Stimulated activated CD4-positive, alpha-beta T cell treated with anti-CD3 and anti-CD28 coated beads, Interleukin-15, amount 100 ng/mL, for 48 hours (primary cell): Measurements from ENCODE around the gene KRTAP12-3.
"Not testable (repeated sequence)": the region's sequence is repeated elsewhere in the genome, so short reads cannot be mapped to it uniquely, and the experiment has no call there.

ENCODE experiments used
- DNase-seq, 2 donors: peaks; one replicate each; pipeline ENCODE4 v3.0.0-alpha.2; 2020; ENCODE audit warnings: low read depth in 2 of 2

The KRTAP12-3 gene

GRCh38 chr21:44685050-44685449 is 27.3 kb downstream of the KRTAP12-3 start:
- not testable (repeated sequence) for DNase-seq

DNA sequence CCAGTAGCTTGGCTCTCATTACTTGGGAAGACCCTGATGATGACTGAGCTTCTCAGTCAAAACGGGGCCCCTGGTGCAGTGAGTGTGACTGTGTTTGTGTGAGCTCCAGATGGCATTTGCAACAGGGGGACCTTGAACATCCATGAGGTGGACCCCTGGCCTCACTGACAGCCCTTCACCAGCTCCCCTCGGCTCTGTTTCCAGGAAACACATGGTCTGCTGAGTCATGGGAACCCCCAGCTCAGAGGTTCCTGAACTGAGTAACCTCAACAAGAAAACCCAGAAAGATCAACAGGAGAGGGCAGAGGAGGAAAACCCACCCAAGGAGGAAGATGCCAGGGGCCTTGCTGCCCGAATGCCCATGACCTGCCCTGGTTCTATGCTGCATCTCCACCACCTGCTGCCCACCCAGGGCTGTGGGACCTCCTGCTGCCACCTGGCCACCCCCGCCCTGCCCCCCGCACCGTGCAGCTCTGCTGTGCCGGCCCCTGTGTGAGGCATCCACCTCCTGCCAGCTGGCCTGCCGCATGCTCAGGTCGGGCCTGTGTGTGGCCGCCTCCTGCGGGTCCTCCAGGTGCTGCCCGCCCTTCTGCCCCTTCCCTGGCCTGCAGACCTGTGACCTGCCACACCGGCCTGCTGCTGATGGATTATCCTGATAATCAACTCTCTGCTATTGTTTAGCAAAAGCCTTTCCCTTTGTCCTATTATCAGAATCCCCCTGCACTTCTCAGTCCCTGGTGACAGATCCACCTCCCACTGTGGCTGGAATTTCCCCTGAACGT is 28.5 kb downstream of the KRTAP12-3 start:
- no peak for DNase-seq

DNA sequence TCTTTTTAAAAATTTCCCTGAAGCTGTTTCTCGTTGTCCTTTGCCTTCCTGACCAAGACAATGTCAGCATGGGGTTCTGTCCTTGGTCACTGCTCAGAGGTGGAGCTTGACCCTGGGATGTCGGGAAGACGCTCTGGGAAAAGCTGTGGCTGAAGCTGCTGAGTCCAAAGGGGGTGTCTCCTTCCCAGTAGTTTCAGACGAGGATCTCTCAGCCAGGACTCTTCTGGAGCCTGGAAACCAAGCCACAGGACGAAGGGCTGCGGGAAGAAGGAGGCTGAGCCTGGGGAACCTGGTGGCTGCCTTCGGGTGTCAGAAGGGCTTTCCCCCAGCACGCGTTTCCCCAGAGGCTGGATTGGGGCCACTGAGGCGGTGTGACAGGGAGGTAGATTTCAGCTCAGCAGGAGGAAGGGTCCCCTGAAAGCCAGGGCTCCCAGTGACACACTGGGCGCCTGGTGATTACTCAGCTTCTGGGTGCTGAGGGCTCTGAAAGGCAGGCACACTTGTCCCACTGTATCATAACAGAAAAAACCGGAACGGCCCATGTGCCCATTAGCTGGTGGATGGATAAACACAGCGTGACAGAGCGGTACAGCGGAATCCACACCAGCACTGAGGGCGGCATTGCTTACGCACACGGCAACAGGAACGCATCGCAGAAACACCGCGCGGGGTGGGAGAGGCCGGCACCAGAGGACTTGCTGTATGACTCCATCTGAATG is 29.3 kb downstream of the KRTAP12-3 start:
- no peak for DNase-seq

GRCh38 chr21:44687671-44688070 is 29.9 kb downstream of the KRTAP12-3 start:
- DNase-seq, result no peak

- DNase-seq, result not testable (repeated sequence)
These were observed 32.0 kb downstream of the KRTAP12-3 start for GRCh38 chr21:44689740-44690139.

- DNase-seq, result no peak
These were observed 34.0 kb downstream of the KRTAP12-3 start for GRCh38 chr21:44691686-44692085.

DNA sequence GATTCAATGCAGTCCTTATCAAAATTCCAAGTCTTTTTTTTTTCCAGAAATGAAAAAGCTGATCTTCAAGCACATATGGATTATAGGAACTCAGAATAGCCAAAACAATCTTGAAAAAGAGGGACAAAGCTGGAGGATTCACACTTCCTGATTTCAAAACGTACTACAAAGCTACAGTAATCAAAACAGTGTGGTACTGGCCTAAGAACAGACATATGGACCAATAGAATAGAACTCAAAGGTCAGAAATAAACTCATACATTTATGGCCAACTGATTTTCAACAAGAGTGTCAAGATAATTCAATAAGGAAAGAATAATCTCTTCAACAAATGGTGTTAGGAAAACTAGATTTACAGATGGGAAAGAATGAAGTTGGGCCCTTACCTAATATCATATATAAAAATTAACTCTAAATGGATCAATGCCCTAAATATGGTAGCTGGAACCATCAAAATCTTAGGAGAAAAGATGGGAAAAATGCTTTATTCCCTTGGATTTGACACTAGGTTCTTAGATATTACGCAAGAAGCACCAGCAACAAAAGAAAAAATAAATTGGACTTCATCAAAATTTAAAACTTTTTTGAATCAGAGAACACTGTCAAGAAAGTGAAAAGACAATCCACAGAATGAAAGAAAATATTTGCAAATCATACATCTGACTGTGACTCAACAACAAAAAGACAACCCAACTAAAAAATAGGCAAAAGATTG is 35.2 kb downstream of the KRTAP12-3 start:
- no peak for DNase-seq

DNA sequence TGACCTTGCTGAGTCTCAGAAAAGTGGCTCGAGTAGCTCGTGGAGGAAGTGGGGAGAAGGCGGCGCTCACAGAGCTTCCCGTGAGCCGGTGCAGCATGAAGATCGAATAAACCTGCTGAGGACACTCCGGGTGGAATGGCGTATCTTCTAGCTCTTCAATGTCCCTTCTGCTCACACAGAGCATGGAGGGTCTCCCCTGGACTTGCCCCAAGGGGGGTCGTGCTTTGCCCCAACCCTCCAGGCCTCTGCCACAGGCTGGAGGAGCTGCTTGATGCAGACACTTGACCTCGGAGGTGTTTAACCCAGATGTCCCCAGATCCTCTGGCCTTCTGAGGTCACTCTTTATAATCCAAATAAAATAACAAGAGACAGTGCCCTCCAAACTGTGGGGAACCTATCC is 37.0 kb downstream of the KRTAP12-3 start:
- no peak for DNase-seq

DNA sequence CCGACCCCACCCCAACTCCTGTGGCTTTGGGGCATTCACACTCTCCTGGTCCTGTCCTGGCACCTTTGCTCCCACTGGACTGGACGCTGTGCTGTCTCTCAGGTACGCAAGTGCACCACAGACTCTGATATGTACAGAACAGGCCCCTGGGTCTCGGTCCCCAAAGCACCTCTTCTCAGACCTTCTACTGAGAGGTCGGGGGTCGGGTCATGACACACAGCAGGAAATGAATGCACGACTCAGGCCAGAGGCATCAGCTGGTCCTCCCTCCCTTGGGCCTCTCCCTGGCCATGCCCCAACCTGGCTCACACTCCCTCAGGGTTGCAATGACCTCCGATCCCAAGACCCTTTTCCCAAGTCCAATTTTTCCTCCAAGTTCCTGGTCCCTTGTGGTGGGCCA is 37.5 kb downstream of the KRTAP12-3 start:
- no peak for DNase-seq

DNA sequence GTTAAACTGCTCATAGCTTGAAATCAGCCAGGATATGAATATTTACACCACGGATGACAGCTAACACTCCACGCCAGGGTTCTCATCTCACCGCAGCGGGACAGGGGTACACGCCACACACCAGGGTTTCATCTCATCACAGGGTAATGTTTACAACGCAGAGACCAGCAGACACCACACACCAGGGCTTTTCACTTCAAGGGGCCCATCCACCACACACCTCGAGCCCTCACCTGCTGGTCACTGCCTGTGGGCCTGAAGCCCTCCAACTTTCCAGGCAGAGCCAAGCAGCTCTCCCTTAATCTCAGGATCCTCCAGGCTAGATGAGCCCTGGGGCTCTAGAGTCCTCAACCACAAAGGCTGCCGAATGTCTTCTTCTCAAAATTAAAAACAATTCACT is 37.9 kb downstream of the KRTAP12-3 start:
- DNase-seq, result no peak

DNA sequence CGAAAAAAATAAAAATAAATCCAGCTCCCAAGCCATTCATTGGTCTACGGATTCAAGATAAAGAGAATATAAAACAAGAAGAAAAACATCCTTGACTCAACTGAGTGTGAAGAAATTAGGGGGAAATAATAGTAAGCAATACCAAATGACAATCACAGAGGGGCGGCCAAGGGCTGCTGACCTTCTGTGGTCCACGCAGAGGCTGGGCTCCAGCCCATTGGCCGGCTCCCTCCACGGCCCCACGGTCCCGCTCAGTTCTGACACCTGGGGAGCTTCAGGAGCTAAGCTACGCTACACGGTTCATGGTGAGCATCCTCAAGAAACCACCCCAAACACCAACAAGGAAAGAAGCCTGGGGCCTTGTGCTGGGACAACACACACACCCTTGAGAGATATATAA is 38.8 kb downstream of the KRTAP12-3 start:
- no peak for DNase-seq

DNA sequence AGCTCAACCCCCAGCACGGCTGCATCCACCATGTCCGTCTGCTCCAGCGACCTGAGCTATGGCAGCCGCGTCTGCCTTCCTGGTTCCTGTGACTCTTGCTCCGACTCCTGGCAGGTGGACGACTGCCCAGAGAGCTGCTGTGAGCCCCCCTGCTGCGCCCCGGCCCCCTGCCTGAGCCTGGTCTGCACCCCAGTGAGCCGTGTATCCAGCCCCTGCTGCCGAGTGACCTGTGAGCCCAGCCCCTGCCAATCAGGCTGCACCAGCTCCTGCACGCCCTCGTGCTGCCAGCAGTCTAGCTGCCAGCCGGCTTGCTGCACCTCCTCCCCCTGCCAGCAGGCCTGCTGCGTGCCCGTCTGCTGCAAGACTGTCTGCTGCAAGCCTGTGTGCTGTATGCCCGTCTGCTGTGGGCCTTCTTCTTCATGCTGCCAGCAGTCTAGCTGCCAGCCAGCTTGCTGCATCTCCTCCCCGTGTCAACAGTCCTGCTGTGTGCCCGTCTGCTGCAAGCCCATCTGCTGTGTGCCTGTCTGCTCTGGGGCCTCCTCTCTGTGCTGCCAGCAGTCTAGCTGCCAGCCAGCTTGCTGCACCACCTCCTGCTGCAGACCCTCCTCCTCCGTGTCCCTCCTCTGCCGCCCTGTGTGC is 39.6 kb downstream of the KRTAP12-3 start, which contains the start of gene KRTAP10-12:
TSS of gene KRTAP10-12 (plus strand) at position 1 of the 639 bp plus-strand sequence. CDS start at position 31, 30 bp downstream.
- DNase-seq, result not testable (repeated sequence)

DNA sequence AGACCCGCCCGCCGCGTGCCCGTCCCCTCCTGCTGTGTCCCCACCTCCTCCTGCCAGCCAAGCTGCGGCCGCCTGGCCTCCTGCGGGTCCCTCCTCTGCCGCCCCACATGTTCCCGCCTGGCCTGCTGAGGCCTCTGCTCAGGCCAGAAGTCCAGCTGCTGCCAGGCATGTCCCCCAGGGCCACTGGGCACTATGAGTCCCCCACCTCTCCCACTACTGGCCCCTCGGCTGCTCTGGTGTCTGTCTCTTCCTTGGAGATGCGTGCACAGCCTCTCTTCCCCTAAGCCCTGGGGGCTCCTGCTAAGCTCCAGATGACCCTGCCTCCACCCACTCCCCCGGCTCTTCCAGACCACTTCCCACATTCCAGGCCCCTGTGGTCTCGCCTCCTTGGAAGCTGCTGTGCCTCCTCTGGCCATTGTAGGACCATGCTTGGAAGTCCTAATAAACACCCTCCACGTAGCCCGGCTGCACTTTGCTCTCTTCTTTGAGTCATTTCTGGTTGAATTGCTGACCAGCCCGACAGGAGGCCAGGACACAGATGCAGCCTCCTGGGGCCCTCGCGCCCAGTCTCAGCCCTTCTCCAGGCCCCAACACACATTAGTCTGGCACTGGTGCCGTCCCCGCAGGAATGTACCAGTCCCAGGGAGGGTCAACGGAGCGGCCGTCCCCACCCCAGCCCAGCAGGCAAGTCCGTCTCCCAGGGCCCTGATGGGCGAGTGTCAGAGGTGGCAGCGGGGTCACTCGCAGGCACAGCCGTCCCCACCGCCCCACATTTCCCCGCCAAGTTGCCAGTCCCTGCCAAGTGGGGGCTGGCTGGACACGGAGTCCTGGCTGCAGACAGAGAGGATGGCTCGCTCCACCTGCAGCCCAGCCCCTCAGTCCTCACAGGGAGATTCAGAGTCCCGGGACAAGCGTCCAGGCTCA is 40.3 kb downstream of the KRTAP12-3 start:
- no peak for DNase-seq

- DNase-seq, result no peak
These were observed 41.8 kb downstream of the KRTAP12-3 start for GRCh38 chr21:44699502-44700001.

GRCh38 chr21:44700101-44701022 is 42.6 kb downstream of the KRTAP12-3 start:
- DNase-seq, result no peak

- DNase-seq, result no peak
These were observed 43.3 kb downstream of the KRTAP12-3 start for GRCh38 chr21:44701023-44701400.

DNA sequence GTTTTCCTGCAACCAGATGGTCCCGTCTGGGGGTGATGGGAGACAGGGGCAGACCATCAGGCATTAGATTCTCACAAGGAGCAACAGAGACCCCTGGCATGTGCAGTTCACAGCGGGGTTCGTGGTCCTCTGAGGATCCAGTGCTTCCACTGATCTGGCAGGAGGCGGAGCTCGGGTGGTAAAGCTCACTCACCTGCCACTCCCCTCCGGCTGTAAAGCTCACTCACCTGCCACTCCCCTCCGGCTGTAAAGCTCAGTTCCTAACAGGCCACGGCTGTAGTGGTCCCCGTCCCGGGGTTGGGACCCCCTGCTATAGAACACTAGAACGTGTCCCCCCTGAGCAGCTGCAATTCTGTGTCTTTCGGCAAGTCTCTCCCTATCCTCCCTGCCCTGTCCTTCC is 43.8 kb downstream of the KRTAP12-3 start:
- no peak for DNase-seq

DNA sequence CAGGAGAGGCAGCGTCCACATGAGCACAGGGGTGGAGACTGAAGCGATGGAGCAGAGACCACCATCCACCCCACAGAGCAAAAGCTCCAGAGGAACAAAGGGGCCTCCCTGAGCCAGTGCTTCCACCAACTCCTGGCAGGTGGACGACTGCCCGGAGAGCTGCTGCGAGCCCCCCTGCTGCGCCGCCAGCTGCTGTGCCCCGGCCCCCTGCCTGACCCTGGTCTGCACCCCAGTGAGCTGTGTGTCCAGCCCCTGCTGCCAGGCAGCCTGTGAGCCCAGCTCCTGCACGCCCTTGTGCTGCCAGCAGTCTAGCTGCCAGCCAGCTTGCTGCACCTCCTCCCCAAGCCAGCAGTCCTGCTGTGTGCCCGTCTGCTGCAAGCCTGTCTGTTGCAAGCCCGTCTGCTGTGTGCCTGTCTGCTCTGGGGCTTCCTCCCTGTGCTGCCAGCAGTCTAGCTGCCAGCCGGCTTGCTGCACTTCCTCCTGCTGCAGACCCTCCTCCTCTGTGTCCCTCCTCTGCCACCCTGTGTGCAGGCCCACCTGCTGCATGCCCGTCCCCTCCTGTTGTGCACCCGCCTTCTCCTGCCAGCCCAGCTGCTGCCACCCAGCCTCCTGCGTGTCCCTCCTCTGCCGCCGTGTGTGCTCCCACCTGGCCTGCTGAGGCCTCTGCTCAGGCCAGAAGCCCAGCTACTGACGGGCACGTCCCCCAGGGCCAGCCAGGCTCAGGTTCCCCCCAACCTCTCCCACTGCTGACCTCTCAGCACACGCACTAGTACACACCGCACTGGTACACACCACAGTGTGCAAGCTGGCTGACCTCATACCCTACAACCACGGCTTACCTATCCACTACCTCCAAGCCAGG is 44.6 kb downstream of the KRTAP12-3 start:
- DNase-seq, result no peak
